Stomach smooth muscle (tissue), 2 donors: ENCODE results near the gene LTB.

Source experiments
- H3K27ac ChIP-seq: one replicate; pipeline ENCODE4 v1.7.0; 2013; ENCODE audit warnings: mild to moderate bottlenecking, low read length, inconsistent platforms
- H3K27me3 ChIP-seq, 2 donors: one replicate each; pipeline ENCODE4 v1.7.0; 2013; ENCODE audit warnings: low read length in 2 of 2; ENCODE audit not compliant: insufficient read depth in 2 of 2, control insufficient read depth in 1 of 2
- H3K36me3 ChIP-seq, 2 donors: one replicate each; pipeline ENCODE4 v1.7.0; 2013; ENCODE audit warnings: low read length in 2 of 2; ENCODE audit not compliant: control insufficient read depth in 2 of 2, insufficient read depth in 2 of 2
- H3K4me1 ChIP-seq: one replicate; pipeline ENCODE4 v1.7.0; 2013; ENCODE audit warnings: low read length; ENCODE audit not compliant: control insufficient read depth, insufficient read depth
- H3K4me3 ChIP-seq, 2 donors: one replicate each; pipeline ENCODE4 v1.7.0; 2013; ENCODE audit warnings: low read length in 2 of 2
- H3K9ac ChIP-seq, 2 donors: one replicate each; pipeline ENCODE4 v1.7.0; 2013; ENCODE audit warnings: low read length in 2 of 2, mild to moderate bottlenecking in 1 of 2
- H3K9me3 ChIP-seq, 2 donors: one replicate each; pipeline ENCODE4 v1.7.0; 2013; ENCODE audit warnings: low read length in 2 of 2; ENCODE audit not compliant: control insufficient read depth in 2 of 2
- donor health status: healthy.
- donor health status: Pancreatic carcinoma.

The LTB gene

DNA sequence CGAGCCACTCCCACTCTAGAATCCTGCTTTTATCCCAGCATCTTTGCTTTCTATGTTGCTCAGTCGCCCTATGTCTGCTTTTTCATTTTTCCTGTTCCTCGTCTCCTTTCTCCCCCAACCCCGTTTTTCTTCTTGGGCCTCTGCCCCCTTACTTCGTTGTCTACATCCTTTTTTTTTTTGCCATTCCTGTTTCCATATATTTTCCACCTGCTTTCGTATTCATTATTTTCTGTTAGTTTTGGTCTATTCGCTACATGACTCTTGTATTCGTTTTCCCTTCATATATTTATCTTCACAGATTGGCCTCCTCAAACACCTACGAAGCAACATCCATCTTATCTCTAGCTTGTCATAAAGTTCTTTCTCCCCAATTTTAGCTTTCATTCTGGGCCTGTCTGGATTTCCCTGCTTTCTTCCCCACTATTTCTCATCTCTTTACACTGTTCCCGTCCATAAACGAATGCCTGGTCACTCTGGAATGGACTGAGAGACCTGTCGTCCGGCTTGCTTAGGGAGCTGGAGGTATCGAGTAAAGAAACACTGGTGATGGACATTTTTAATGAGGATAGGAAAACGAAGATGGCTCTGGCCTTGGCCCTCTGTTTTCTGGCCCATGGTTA, 39.2 kb upstream of the LTB start:
- H3K27ac ChIP-seq = peak overlapping the region; percentile 97
- H3K4me3 ChIP-seq = peak overlapping the region; percentile 89 to 91
- H3K9ac ChIP-seq = peak overlapping the region; percentile 96 to 100
- H3K27me3 ChIP-seq = no peaks in the 10 kb centered on the region
- H3K4me1 ChIP-seq = peaks cover 15% of the 10 kb centered on the region
- H3K9me3 ChIP-seq = no peaks in the 10 kb centered on the region
- peaks cover 32 to 36% of the 10 kb centered on the region in 2 donors for H3K36me3 ChIP-seq

DNA sequence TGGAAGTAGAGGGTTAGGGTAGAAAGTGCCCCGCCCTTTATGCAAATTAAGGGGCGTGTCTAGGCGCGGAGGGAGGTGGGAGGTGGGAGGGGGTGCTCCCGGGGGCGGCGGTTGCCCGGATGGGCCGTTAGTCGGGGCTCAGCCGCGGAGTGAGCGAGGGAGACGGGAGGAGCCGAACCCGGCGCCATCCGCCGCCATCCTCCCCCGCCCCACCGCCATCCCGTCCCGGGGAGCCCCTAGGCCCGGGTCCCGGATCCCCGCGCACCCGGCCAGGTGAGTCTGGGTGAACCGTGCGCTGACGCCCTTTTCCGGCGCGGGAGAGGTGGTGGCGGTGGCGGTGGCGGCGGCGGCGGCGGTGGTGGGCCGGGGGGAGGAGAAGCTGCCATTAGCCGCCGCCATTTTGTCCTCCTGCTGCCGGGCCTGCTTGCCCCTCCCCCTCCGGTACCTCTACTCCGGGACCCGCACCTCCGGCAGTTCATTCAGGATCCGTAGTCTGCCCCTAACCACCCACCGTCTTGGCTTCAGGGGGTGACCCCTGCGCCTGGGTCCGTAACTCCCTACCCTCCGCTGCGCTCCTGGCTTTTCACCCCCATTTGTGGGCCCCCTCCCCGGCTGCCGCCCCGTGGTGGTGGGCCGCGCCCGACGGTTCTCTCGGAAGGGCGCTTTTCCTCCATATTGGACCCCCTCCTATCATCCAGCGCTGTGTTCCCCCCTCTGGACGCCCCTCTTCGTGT, 38.5 kb upstream of the LTB start, which contains the start of gene PRRC2A:
Gene PRRC2A, plus strand, starts transcription at position 130 of the 734 bp plus-strand sequence. CDS start 2,075 bp downstream, outside the sequence.
- peak within 1 kb of the TSS; percentile 96 to 100 for H3K9ac ChIP-seq
- peaks cover 15% of the 10 kb centered on the region for H3K4me1 ChIP-seq
- H3K27me3 ChIP-seq = no peaks in the 10 kb centered on the region
- no peaks in the 10 kb centered on the region for H3K9me3 ChIP-seq
- peak within 1 kb of the TSS; percentile 89 to 91 for H3K4me3 ChIP-seq
- peak within 1 kb of the TSS; percentile 97 for H3K27ac ChIP-seq
- peaks cover 25 to 30% of the 10 kb centered on the region in 2 donors for H3K36me3 ChIP-seq

DNA sequence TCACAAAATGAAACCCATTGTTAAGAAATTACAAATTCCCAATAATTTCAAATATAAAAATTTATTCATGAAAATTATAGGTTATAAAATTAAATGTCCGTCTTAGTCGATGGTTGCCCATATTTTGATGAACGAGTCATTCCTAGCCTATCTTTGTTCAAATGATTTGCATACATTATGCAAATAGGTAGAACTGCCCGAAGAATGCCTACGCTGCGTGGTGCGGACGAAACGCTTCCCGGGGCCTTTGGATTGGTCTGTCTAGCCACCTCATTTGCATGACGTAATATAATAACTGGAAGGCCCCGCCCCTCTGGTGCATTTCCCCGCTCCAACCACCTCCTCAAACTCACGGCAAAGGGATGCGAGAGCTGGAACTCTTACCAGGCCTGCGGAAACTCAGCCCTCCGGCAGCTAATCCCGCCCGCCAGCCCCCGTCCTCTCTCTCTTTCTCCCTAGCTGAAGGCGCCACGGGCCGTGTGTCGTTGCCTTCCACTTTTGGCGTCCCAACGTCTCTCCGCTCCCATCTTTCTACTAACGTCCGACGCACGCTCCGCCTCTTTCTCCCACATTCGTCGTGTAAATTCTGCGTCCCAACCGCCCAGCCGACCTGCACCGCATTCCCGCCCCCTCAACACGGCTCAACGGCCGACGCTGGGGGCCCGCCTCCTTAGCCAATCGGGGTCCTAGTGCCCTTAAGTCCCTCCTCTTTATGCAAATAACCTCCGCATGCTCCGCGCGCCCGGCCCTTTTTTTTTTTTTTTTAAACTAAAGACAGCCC, 37.8 kb upstream of the LTB start:
- H3K27ac ChIP-seq = peak overlapping the region; percentile 97
- H3K4me3 ChIP-seq = peak overlapping the region; percentile 68 to 83
- no peaks in the 10 kb centered on the region for H3K27me3 ChIP-seq
- H3K9ac ChIP-seq = peak overlapping the region; percentile 77 to 96
- H3K4me1 ChIP-seq = peaks cover 15% of the 10 kb centered on the region
- H3K36me3 ChIP-seq = peaks cover 18 to 22% of the 10 kb centered on the region in 2 donors
- H3K9me3 ChIP-seq = no peaks in the 10 kb centered on the region

DNA sequence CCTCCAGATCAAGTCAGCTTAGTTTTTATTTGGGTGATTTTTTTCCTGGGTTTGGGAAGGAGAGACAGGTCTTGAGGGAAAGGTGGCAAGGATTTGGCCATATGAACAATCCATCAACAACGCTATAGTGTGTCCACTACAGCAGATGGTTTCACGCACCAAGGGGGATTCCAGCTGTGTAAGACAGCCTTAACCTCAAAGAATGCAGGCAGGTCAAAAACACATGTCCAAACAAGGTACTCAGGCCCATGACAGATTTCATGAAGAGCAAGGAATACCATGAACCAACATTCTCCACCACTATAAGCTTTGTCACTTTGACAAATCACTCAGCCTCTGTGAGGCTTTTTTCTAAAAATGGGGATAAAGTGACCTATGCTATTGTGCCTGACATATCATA, 34.8 kb upstream of the LTB start:
- Histone ChIP-seq H3K9me3 (no peaks in the 10 kb centered on the region), H3K27me3 (no peaks in the 10 kb centered on the region), H3K36me3 (no peaks in the 10 kb centered on the region), H3K9ac (no peak overlapping the region), H3K27ac (no peak overlapping the region), H3K4me3 (no peak overlapping the region), H3K4me1 (peaks cover 9% of the 10 kb centered on the region)

DNA sequence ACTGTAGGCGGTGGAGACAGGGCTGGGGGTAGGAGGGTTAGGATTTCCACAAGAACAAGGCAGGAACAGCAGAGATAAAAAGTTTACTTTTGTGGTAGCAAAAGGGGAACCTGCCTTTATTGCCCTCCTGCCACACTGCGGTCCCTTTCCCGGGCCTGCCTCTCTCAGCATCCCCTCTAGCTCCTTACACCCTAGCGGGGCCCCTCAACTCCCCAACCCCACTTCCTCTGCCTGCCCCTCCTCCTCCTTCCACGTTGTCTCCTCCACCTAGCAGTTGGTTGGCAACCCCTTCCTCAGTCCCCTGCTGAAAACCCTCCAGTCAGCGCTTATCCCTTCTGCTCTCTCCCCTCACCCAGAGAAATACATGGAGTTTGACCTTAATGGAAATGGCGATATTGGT, 33.5 kb upstream of the LTB start:
- H3K27me3 ChIP-seq = no peaks in the 10 kb centered on the region
- H3K4me3 ChIP-seq = no peak overlapping the region
- H3K9me3 ChIP-seq = no peaks in the 10 kb centered on the region
- no peaks in the 10 kb centered on the region for H3K36me3 ChIP-seq
- no peaks in the 10 kb centered on the region for H3K4me1 ChIP-seq
- H3K9ac ChIP-seq = no peak overlapping the region
- no peak overlapping the region for H3K27ac ChIP-seq

DNA sequence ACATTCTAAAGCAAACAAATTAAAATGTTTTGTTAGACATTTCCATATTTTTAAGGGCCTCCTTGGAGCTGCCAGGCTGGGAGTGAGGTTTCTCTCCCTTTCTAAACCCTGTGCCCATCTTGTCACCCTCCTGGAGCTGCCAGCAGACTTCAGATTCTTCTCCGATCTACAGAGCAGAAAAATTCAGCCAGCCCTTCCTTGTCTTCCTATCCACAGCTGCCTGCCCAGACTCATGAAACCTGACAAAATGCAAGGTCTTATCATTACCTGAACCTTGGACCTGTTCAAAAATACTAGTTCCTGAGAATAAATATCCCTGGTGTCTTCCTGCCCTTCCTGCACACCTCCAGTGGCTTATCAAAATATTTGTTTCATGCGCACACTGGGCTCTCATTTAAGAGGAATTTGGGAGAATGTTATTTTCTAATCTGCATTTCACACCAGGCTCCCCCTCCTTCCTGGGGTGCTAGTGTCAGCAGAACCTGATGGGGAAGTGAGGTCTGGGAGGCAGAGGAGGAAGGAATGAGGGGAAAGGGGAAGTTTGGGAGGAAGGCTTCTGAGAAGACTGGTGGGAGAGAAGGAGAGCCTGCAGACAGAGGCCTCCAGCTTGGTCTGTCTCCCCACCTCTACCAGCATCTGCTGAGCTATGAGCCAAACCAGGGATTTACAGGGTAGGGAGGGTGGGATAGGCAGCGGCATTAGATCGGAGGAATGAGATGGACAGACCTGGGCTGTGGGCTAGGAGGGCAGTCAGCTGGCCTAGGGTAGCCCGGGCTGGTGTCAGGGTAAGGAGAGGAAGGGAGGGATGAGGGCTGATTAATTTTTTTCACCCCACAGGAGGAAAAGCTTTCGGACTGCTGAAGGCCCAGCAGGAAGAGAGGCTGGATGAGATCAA, 32.7 kb upstream of the LTB start, which contains the start of gene AIF1:
Gene AIF1, plus strand, starts transcription at position 551 of the 895 bp plus-strand sequence. Its CDS starts 96 bp downstream, at position 647.
- no peaks in the 10 kb centered on the region for H3K27me3 ChIP-seq
- H3K36me3 ChIP-seq = no peaks in the 10 kb centered on the region
- H3K4me1 ChIP-seq = no peaks in the 10 kb centered on the region
- no peak within 1 kb of the TSS for H3K27ac ChIP-seq
- peak within 1 kb of the TSS in 1 of 2 donors; percentile 5 for H3K9ac ChIP-seq
- H3K9me3 ChIP-seq = no peaks in the 10 kb centered on the region
- H3K4me3 ChIP-seq = no peak within 1 kb of the TSS

DNA sequence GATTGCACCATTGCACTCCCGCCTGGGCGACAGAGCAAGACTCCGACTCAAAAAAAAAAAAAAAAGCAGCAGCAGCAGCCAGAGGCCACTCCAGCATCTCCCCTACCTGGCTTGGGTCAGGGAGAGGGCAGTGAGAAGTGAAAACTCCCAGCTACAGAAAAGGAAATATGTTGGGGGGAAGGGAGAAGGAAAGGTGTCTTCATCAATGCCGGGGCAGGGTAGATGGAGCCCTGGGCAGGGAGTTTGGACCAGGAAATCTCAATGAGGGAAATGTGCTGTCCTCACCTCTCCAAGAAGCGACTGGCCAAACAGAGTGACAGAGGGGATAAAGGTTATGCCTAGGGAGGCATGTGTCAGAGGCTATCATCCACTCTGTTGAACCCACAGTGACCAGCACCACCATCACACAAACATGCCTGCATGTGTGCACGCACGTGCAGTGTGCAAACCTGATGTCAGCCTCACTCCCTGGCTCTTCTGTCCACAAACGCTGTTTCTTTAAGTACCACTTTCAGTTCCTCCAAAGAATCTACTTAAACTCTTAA, 31.9 kb upstream of the LTB start:
- Histone ChIP-seq H3K27ac (no peak overlapping the region), H3K27me3 (no peaks in the 10 kb centered on the region), H3K4me1 (no peaks in the 10 kb centered on the region), H3K36me3 (no peaks in the 10 kb centered on the region), H3K4me3 (no peak overlapping the region), H3K9ac (no peak overlapping the region), H3K9me3 (no peaks in the 10 kb centered on the region)

DNA sequence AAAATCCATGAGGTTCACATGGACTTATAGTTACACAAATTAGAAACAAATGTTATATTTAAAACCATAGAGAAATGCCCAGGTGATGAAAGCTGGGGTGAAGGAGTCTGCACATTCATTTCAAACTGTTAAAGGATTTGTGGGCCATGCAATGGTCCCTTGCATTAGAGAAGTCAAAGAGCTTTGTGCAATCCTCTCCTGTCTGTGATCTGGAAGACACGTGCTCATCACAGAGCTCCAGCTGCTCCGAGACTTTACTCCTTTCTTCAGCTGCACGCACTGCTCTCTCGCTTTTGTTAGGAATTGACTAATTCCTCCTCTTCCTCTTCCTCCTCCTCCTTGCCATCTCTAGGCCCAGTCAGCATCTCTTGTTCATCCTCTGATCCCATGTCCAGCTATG, 28.7 kb upstream of the LTB start:
- H3K4me1 ChIP-seq = no peaks in the 10 kb centered on the region
- no peaks in the 10 kb centered on the region for H3K36me3 ChIP-seq
- H3K9ac ChIP-seq = no peak overlapping the region
- no peaks in the 10 kb centered on the region for H3K27me3 ChIP-seq
- H3K27ac ChIP-seq = no peak overlapping the region
- no peaks in the 10 kb centered on the region for H3K9me3 ChIP-seq
- H3K4me3 ChIP-seq = no peak overlapping the region

DNA sequence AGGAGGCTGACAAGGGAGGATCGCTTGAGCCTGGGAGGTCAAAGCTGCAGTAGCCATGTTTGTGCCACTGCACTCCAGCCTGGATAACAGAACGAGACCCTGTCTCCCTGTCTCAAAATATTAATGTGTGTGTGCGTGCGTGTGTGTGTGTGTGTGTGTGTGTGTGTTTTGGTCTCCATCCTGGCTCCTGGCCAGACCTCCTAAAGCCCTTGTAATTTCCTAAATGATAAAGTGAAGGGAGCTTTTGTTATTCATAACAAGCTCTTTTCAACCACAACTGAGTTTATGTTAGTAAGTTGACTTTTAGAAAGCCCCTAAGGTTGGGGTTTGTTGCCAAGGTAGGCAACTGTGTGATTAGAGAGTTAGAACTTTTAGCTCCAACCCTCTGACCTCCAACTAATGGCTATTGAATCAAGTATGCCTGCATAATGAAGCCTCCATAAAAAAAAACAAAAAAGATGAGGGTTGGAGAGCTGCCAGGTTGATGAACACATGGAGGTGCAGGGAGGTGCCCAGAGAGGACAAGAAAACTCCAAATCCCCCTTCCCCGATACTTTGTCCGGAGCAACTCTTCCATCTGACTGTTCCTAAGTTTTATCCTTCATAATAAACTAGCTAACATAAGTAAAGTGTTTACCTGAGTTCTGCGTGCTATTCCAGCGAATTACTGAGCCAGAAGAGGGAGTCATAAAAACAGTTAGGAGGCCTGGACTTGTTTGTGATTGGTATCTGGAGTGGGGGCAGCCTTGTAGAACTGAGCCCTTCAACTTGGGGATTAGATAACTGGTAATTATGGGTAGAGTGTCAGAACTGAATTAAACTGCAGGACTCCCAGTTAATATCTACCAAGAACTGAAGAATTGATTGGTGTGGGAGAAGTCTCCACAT, 27.5 kb upstream of the LTB start:
- no peak overlapping the region for H3K4me3 ChIP-seq
- no peak overlapping the region for H3K9ac ChIP-seq
- H3K36me3 ChIP-seq = no peaks in the 10 kb centered on the region
- no peaks in the 10 kb centered on the region for H3K27me3 ChIP-seq
- no peaks in the 10 kb centered on the region for H3K9me3 ChIP-seq
- H3K27ac ChIP-seq = no peak overlapping the region
- H3K4me1 ChIP-seq = no peaks in the 10 kb centered on the region
